Thyroid gland (tissue), 4 donors: ENCODE measurements around the gene RANBP17.
A peak's percentile ranks its signal among the peaks of the same experiment; 100 is the strongest.

ENCODE experiments used
- POLR2A ChIP-seq, 2 donors: fragments of 450-650 bp; IDR thresholded peaks; one replicate each; pipeline ENCODE4 v1.6.1; 2017; ENCODE audit warnings: antibody characterized with exemption in 2 of 2, mild to moderate bottlenecking in 2 of 2, moderate library complexity in 1 of 2
- TF ChIP-seq, protein P1 (sequence below), 6 experiments: fragments of 200-600 bp in 3 of 6; fragments of 450-650 bp in 3 of 6; sonication (generic) in 3 of 6; IDR thresholded peaks; one replicate each; pipeline ENCODE4 v1.5.1; 2016 to 2019; ENCODE audit warnings: antibody characterized with exemption in 6 of 6, mild to moderate bottlenecking in 2 of 6, inconsistent platforms in 1 of 6, moderate library complexity in 1 of 6

DNA sequence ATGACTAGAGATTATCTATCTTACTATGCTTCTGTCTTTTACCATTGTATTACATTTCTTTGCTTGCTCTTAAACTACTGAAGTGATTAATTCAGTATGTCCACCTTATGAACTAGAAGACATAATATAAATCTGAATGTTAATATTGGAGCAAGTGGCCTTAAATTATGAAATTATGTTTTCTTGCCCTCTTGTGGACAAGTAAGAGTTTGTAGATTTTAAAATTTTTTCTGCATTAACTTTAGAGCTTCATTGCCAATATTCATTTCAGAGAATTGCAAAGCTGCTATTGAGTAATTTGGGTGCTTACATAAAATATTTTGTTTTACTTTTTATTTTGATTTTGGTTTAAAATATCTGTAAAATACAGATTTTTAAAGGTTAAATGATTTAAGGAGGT, 55.3 kb downstream of the RANBP17 start:
- TF ChIP-seq, protein P1, sequence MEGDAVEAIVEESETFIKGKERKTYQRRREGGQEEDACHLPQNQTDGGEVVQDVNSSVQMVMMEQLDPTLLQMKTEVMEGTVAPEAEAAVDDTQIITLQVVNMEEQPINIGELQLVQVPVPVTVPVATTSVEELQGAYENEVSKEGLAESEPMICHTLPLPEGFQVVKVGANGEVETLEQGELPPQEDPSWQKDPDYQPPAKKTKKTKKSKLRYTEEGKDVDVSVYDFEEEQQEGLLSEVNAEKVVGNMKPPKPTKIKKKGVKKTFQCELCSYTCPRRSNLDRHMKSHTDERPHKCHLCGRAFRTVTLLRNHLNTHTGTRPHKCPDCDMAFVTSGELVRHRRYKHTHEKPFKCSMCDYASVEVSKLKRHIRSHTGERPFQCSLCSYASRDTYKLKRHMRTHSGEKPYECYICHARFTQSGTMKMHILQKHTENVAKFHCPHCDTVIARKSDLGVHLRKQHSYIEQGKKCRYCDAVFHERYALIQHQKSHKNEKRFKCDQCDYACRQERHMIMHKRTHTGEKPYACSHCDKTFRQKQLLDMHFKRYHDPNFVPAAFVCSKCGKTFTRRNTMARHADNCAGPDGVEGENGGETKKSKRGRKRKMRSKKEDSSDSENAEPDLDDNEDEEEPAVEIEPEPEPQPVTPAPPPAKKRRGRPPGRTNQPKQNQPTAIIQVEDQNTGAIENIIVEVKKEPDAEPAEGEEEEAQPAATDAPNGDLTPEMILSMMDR (IDR thresholded peaks at IDR 0.05), result peak in 3 of 6 experiments; percentile 16 to 30 (median 25)
- TF ChIP-seq POLR2A (IDR thresholded peaks at IDR 0.05), result no peak
